Measurements from ENCODE around the gene MAP3K19.
"Not testable (repeated sequence)": the region's sequence is repeated elsewhere in the genome, so short reads cannot be mapped to it uniquely, and the experiment has no call there.

DNA sequence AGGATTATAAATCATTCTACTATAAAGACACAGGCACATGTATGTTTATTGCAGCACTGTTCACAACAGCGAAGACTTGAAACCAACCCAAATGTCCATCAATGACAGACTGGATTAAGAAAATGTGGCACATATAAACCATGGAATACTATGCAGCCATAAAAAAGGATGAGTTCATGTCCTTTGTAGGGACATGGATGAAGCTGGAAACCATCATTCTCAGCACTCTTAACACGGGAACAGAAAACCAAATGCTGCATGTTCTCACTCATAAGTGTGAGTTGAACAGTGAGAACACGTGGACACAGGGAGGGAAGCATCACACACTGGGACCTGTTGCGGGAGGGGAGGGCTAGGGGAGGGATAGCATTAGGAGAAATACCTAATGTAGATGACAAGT is 42.4 kb upstream of the MAP3K19 start:
- TF ChIP-seq, protein P1, sequence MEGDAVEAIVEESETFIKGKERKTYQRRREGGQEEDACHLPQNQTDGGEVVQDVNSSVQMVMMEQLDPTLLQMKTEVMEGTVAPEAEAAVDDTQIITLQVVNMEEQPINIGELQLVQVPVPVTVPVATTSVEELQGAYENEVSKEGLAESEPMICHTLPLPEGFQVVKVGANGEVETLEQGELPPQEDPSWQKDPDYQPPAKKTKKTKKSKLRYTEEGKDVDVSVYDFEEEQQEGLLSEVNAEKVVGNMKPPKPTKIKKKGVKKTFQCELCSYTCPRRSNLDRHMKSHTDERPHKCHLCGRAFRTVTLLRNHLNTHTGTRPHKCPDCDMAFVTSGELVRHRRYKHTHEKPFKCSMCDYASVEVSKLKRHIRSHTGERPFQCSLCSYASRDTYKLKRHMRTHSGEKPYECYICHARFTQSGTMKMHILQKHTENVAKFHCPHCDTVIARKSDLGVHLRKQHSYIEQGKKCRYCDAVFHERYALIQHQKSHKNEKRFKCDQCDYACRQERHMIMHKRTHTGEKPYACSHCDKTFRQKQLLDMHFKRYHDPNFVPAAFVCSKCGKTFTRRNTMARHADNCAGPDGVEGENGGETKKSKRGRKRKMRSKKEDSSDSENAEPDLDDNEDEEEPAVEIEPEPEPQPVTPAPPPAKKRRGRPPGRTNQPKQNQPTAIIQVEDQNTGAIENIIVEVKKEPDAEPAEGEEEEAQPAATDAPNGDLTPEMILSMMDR (IDR thresholded peaks at IDR 0.05; ENCODE audit: insufficient read depth, low read depth, low read length), result not testable (repeated sequence)
- TF ChIP-seq EZH2 (IDR thresholded peaks at IDR 0.05; ENCODE audit: insufficient read depth, low read length), result not testable (repeated sequence)
